GM23248 (cell line): ENCODE results near the gene CADPS2. TPM values are rescaled to one million over a fixed set of nuclear protein-coding genes. Genes with fewer than 3 reads are reported as not detected.

Experiments used
- DNase-seq: peaks from one replicate; pipeline ENCODE4 v3.0.0-alpha.2; 2015
- H2AFZ ChIP-seq: fragments of 200-600 bp; sonication (generic); 2 replicates; pipeline ENCODE4 v1.6.1; 2016; ENCODE audit warnings: antibody characterized with exemption
- H3F3A ChIP-seq: fragments of 200-600 bp; sonication (generic); 2 replicates; pipeline ENCODE4 v1.6.1; 2016; ENCODE audit warnings: mild to moderate bottlenecking, antibody characterized with exemption, mixed run types; ENCODE audit not compliant: insufficient read depth
- H3K27ac ChIP-seq: fragments of 200-600 bp; sonication (generic); 2 replicates; pipeline ENCODE4 v1.5.1; 2016; ENCODE audit warnings: mild to moderate bottlenecking
- H3K27me3 ChIP-seq: fragments of 200-600 bp; sonication (generic); replicated peaks from 2 replicates; pipeline ENCODE4 v1.6.1; 2016; ENCODE audit warnings: mild to moderate bottlenecking; ENCODE audit not compliant: insufficient read depth
- H3K36me3 ChIP-seq: fragments of 200-600 bp; sonication (generic); 2 replicates; pipeline ENCODE4 v1.6.1; 2016; ENCODE audit warnings: low read depth, mild to moderate bottlenecking
- H3K4me1 ChIP-seq: fragments of 200-600 bp; sonication (generic); 2 replicates; pipeline ENCODE4 v1.6.1; 2016; ENCODE audit warnings: mild to moderate bottlenecking; ENCODE audit not compliant: insufficient read depth
- H3K4me2 ChIP-seq: fragments of 200-600 bp; sonication (generic); one replicate; pipeline ENCODE4 v1.6.1; 2016; ENCODE audit warnings: mild to moderate bottlenecking; ENCODE audit not compliant: unreplicated experiment
- H3K4me3 ChIP-seq: fragments of 200-600 bp; sonication (generic); 2 replicates; pipeline ENCODE4 v1.5.1; 2016; ENCODE audit warnings: mild to moderate bottlenecking
- H3K79me2 ChIP-seq: fragments of 200-600 bp; sonication (generic); 2 replicates; pipeline ENCODE4 v1.6.1; 2016; ENCODE audit warnings: mild to moderate bottlenecking; ENCODE audit not compliant: insufficient read depth
- H3K9ac ChIP-seq: fragments of 200-600 bp; sonication (generic); 2 replicates; pipeline ENCODE4 v1.6.1; 2016; ENCODE audit warnings: mild to moderate bottlenecking
- H3K9me2 ChIP-seq: fragments of 200-600 bp; sonication (generic); 2 replicates; pipeline ENCODE4 v1.6.1; 2016; ENCODE audit warnings: mixed run types, mild to moderate bottlenecking, moderate library complexity; ENCODE audit not compliant: insufficient read depth
- H3K9me3 ChIP-seq: fragments of 200-600 bp; sonication (generic); one replicate; pipeline ENCODE4 v1.6.1; 2017; ENCODE audit warnings: low read depth
- H4K20me1 ChIP-seq: fragments of 200-600 bp; sonication (generic); 2 replicates; pipeline ENCODE4 v1.6.0; 2016; ENCODE audit not compliant: insufficient read depth
- EZH2 ChIP-seq: fragments of 200-600 bp; sonication (generic); IDR thresholded peaks from 2 replicates; pipeline ENCODE4 v1.6.1; 2018; ENCODE audit warnings: antibody characterized with exemption, mild to moderate bottlenecking; ENCODE audit not compliant: insufficient read depth, poor library complexity, severe bottlenecking
- EZH2phosphoT487 ChIP-seq: fragments of 200-600 bp; sonication (generic); IDR thresholded peaks from 2 replicates; pipeline ENCODE4 v1.6.1; 2018; ENCODE audit warnings: antibody characterized with exemption, moderate library complexity, mild to moderate bottlenecking, low read depth; ENCODE audit not compliant: insufficient read depth
- WGBS, 2 experiments: methylation state at CpG; one replicate each; pipeline ENCODE4 v1.1.6; 2015 to 2017; ENCODE audit warnings: low lambda C conversion rate in 2 of 2, low coverage in 1 of 2; ENCODE audit errors: missing lambda C conversion rate in 2 of 2; 5-methylcytosine and 5-hydroxymethylcytosine counted together
- in situ Hi-C: fragments of 300-500 bp; cut with MboI; formaldehyde crosslinking; loops from 2 replicates; pipeline ENCODE4 v1.15.0; 2020
- polyA plus RNA-seq: library from polyadenylated mRNA; unstranded; fragments of >200 nt; fragmentation: Nextera tagmentation; extraction: Ambion mirVana; gene quantifications from 2 replicates; pipeline ENCODE4 v1.2.1, GENCODE V29; 2016
- total RNA-seq: library from RNA; depleted of rRNA; stranded (reverse); fragments of >200 nt; shearing (Covaris generic); gene quantifications from 2 replicates; pipeline ENCODE4 v1.2.3, GENCODE V29; 2014

The CADPS2 gene
- total and polyA plus RNA-seq, 2 experiments from 2014 or later, result 0.06 to 0.43 TPM

GRCh38 chr7:122673951-122674350 lies 212.3 kb downstream of the CADPS2 start:
- H3K27me3 ChIP-seq, result no peaks in the 10 kb centered on the region
- no peaks in the 10 kb centered on the region for H4K20me1 ChIP-seq
- no peak overlapping the region for H3K4me3 ChIP-seq
- H3K36me3 ChIP-seq, result no peaks in the 10 kb centered on the region
- in situ Hi-C loops, result no loop called here
- 68 to 72% methylated on average over 13 of the region's 21 CpGs for WGBS, 2 experiments
- no peak overlapping the region for H2AFZ ChIP-seq
- no peak overlapping the region for H3K27ac ChIP-seq
- TF ChIP-seq EZH2phosphoT487 (no peak), EZH2 (no peak)
- H3F3A ChIP-seq, result no peaks in the 10 kb centered on the region
- no peaks in the 10 kb centered on the region for H3K9me2 ChIP-seq
- no peaks in the 10 kb centered on the region for H3K4me1 ChIP-seq
- no peaks in the 10 kb centered on the region for H3K79me2 ChIP-seq
- no peaks in the 10 kb centered on the region for H3K9me3 ChIP-seq
- H3K4me2 ChIP-seq, result no peak overlapping the region
- no peak for DNase-seq
- no peak overlapping the region for H3K9ac ChIP-seq

- Histone ChIP-seq H3K4me3 (no peak overlapping the region), H3K9me2 (no peaks in the 10 kb centered on the region), H3K79me2 (no peaks in the 10 kb centered on the region), H3K9ac (no peak overlapping the region), H3F3A (no peaks in the 10 kb centered on the region), H3K27ac (no peak overlapping the region), H3K4me2 (no peak overlapping the region), H3K27me3 (no peaks in the 10 kb centered on the region), H3K36me3 (no peaks in the 10 kb centered on the region), H3K4me1 (no peaks in the 10 kb centered on the region), H3K9me3 (no peaks in the 10 kb centered on the region), H2AFZ (no peak overlapping the region), H4K20me1 (no peaks in the 10 kb centered on the region)
- no peak for DNase-seq
- 63 to 73% methylated on average over 8 of the region's 8 CpGs for WGBS, 2 experiments
- TF ChIP-seq EZH2, result no peak
- no peak for TF ChIP-seq EZH2phosphoT487
- in situ Hi-C loops, result no loop called here
These were observed 213.7 kb downstream of the CADPS2 start for GRCh38 chr7:122672536-122672935.

- Histone ChIP-seq H3K36me3 (no peaks in the 10 kb centered on the region), H3K4me2 (no peak overlapping the region), H3F3A (no peaks in the 10 kb centered on the region), H3K27ac (no peak overlapping the region), H2AFZ (no peak overlapping the region), H3K27me3 (no peaks in the 10 kb centered on the region), H3K9me2 (no peaks in the 10 kb centered on the region), H3K79me2 (no peaks in the 10 kb centered on the region), H3K9ac (no peak overlapping the region), H3K4me1 (no peaks in the 10 kb centered on the region), H3K4me3 (no peak overlapping the region), H3K9me3 (no peaks in the 10 kb centered on the region), H4K20me1 (no peaks in the 10 kb centered on the region)
- in situ Hi-C loops, result no loop called here
- 20 to 23% methylated on average over 2 of the region's 2 CpGs for WGBS, 2 experiments
- no peak for DNase-seq
- TF ChIP-seq EZH2 (no peak), EZH2phosphoT487 (no peak)
These were observed 222.5 kb downstream of the CADPS2 start for GRCh38 chr7:122663733-122664132.

DNA sequence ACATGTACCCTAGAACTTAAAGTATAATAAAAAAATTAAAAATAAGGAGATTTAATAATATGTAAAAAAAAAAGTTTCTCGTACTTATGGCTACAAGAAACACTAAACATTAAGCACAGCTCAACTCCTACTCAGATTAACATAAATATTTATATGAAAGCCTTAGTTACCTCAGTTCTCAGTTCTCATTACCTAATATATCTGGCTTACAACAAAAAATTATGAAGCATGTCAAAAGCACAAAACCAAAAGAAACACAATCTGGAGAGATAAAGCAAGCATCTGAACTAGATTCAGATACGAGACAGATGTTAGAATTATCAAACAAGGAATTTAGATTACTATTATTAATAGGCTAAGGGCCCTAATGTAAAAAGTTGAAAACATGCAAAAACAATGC lies 227.4 kb downstream of the CADPS2 start:
- no peaks in the 10 kb centered on the region for H3K9me2 ChIP-seq
- H2AFZ ChIP-seq, result no peak overlapping the region
- no peak overlapping the region for H3K9ac ChIP-seq
- in situ Hi-C loops, result no loop called here
- no peaks in the 10 kb centered on the region for H3K4me1 ChIP-seq
- no peaks in the 10 kb centered on the region for H4K20me1 ChIP-seq
- H3K9me3 ChIP-seq, result no peaks in the 10 kb centered on the region
- H3K79me2 ChIP-seq, result no peaks in the 10 kb centered on the region
- no peak overlapping the region for H3K4me3 ChIP-seq
- H3K36me3 ChIP-seq, result no peaks in the 10 kb centered on the region
- no peaks in the 10 kb centered on the region for H3F3A ChIP-seq
- TF ChIP-seq EZH2 (no peak), EZH2phosphoT487 (no peak)
- H3K4me2 ChIP-seq, result no peak overlapping the region
- WGBS, 2 experiments, result 12% methylated on average over 2 of the region's 2 CpGs
- DNase-seq, result no peak
- no peak overlapping the region for H3K27ac ChIP-seq
- H3K27me3 ChIP-seq, result no peaks in the 10 kb centered on the region

- DNase-seq, result no peak
- no peaks in the 10 kb centered on the region for H3K9me3 ChIP-seq
- no peaks in the 10 kb centered on the region for H3K27me3 ChIP-seq
- WGBS, 2 experiments, result 18 to 26% methylated on average over 5 of the region's 5 CpGs
- TF ChIP-seq EZH2, result no peak
- TF ChIP-seq EZH2phosphoT487, result no peak
- H3K27ac ChIP-seq, result no peak overlapping the region
- in situ Hi-C loops, result no loop called here
- H3K36me3 ChIP-seq, result no peaks in the 10 kb centered on the region
- no peaks in the 10 kb centered on the region for H3K9me2 ChIP-seq
- no peak overlapping the region for H2AFZ ChIP-seq
- H3K4me1 ChIP-seq, result no peaks in the 10 kb centered on the region
- H3K79me2 ChIP-seq, result no peaks in the 10 kb centered on the region
- H3K4me2 ChIP-seq, result no peak overlapping the region
- no peaks in the 10 kb centered on the region for H3F3A ChIP-seq
- H3K9ac ChIP-seq, result no peak overlapping the region
- H3K4me3 ChIP-seq, result no peak overlapping the region
- no peaks in the 10 kb centered on the region for H4K20me1 ChIP-seq
These were observed 232.6 kb downstream of the CADPS2 start for GRCh38 chr7:122653685-122654084.
